K562 (cell line): ENCODE data around the gene ZNF48. TPM values are rescaled to one million over a fixed set of nuclear protein-coding genes. Genes with fewer than 3 reads are reported as not detected.

Experiments
- C11orf30 ChIP-seq: fragments of 450-650 bp; IDR thresholded peaks from 2 replicates; pipeline ENCODE4 v1.6.1; 2016; ENCODE audit warnings: low read depth, mild to moderate bottlenecking
- DMBX1 ChIP-seq: fragments of 250-450 bp; sonication (Bioruptor Pico); IDR thresholded peaks from 2 replicates; pipeline ENCODE4 v1.8.0; 2022; ENCODE audit warnings: inconsistent platforms, mild to moderate bottlenecking, moderate library complexity, borderline replicate concordance
- GABPB2 ChIP-seq: fragments of 250-450 bp; sonication (Bioruptor Pico); conservative IDR thresholded peaks from 2 replicates; pipeline ENCODE4 v1.5.1; 2021; ENCODE audit warnings: mild to moderate bottlenecking
- MAZ ChIP-seq, 2 experiments: fragments of 450-650 bp in 1 of 2; sonication (generic) in 1 of 2; formaldehyde crosslinking; IDR thresholded peaks in 1 of 2; conservative IDR thresholded peaks in 1 of 2; 2 replicates each; pipeline versions ENCODE4 v1.4.0 to v1.5.0; 2020; ENCODE audit warnings: mild to moderate bottlenecking in 1 of 2, missing genetic modification reagents in 1 of 2
- PHTF2 ChIP-seq: fragments of 250-450 bp; sonication (Bioruptor Pico); IDR thresholded peaks from 2 replicates; pipeline ENCODE4 v1.5.0; 2021; ENCODE audit warnings: mild to moderate bottlenecking
- POLR2H ChIP-seq: IDR thresholded peaks from 2 replicates; pipeline ENCODE4 v1.6.1; 2016; ENCODE audit warnings: missing genetic modification characterization, low read depth, mild to moderate bottlenecking, control low read depth, missing compliant biosample characterization, moderate library complexity
- RBBP5 ChIP-seq: fragments of 200-600 bp; sonication (generic); IDR thresholded peaks from 2 replicates; pipeline ENCODE4 v1.6.1; 2012; ENCODE audit warnings: borderline replicate concordance, mild to moderate bottlenecking, low read length, control low read depth, inconsistent platforms; ENCODE audit not compliant: insufficient read depth, poor library complexity, severe bottlenecking
- SAP30 ChIP-seq: fragments of 200-600 bp; sonication (generic); IDR thresholded peaks from 2 replicates; pipeline ENCODE4 v1.6.1; 2012; ENCODE audit warnings: borderline replicate concordance, low read depth, mild to moderate bottlenecking, moderate library complexity, low read length, control low read depth, inconsistent platforms; ENCODE audit not compliant: insufficient read depth, poor library complexity, severe bottlenecking
- SIN3B ChIP-seq: fragments of 450-650 bp; IDR thresholded peaks from 2 replicates; pipeline ENCODE4 v1.6.1; 2017; ENCODE audit warnings: low read depth, mild to moderate bottlenecking, moderate library complexity
- TBP ChIP-seq: optimal IDR thresholded peaks from 2 replicates; pipeline ENCODE3; 2011; ENCODE audit warnings: low read depth, low read length, improper control_type of control experiment
- XRCC5 ChIP-seq: fragments of 200-400 bp; formaldehyde crosslinking; IDR thresholded peaks from 2 replicates; pipeline ENCODE4 v1.6.1; 2017; ENCODE audit warnings: low read depth, mild to moderate bottlenecking, low read length
- ZEB2 ChIP-seq: fragments of 450-650 bp; IDR thresholded peaks from 2 replicates; pipeline ENCODE4 v1.6.1; 2016
- ZNF174 ChIP-seq: fragments of 250-450 bp; sonication (Bioruptor Pico); IDR thresholded peaks from 2 replicates; pipeline ENCODE4 v1.4.0; 2020; ENCODE audit warnings: mild to moderate bottlenecking
- ZNF263 ChIP-seq: sonication (generic); formaldehyde crosslinking; IDR thresholded peaks from 2 replicates; pipeline ENCODE4 v1.8.0; 2022; ENCODE audit warnings: mild to moderate bottlenecking, missing genetic modification reagents, borderline replicate concordance
- polyA plus RNA-seq, 8 experiments: library from polyadenylated mRNA; depleted of rRNA in 4 of 8; stranded (reverse) in 5 of 8; unstranded in 3 of 8; fragments of >200 nt; fragmentation: Nextera tagmentation in 2 of 8; fragmentation: Illumina TruSeq in 1 of 8; extraction: Ambion mirVana in 2 of 8; extraction: Trizol in 1 of 8; gene quantifications; 2 replicates each; pipeline versions ENCODE4 v1.2.1 to v1.2.3, GENCODE V29; 2011 to 2014; ENCODE audit warnings: inconsistent platforms in 1 of 8, missing spikeins in 1 of 8
- total RNA-seq, 7 experiments: library from RNA; depleted of rRNA in 6 of 7; stranded (reverse); fragments of >200 nt in 6 of 7; fragmentation: Illumina TruSeq in 2 of 7; extraction: Trizol in 2 of 7; gene quantifications; 2 replicates each; pipeline versions ENCODE4 v1.2.1 to v1.2.3, GENCODE V29; 2011 to 2021; ENCODE audit warnings: low replicate concordance in 1 of 7
- TF ChIP-seq, protein P1 (sequence below): sonication (generic); formaldehyde crosslinking; IDR thresholded peaks from 2 replicates; pipeline ENCODE4 v1.8.0; 2022; ENCODE audit warnings: mild to moderate bottlenecking, missing genetic modification reagents
- TF ChIP-seq, protein P2 (sequence below), 3 experiments: IDR thresholded peaks in 2 of 3; conservative IDR thresholded peaks in 1 of 3; 2 replicates each; pipeline ENCODE4 v1.5.1; 2011 to 2012; ENCODE audit warnings: low read length in 3 of 3, mild to moderate bottlenecking in 3 of 3, control low read depth in 2 of 3, improper control_type of control experiment in 1 of 3, inconsistent platforms in 1 of 3, low read depth in 1 of 3, mixed read lengths in 1 of 3, moderate library complexity in 1 of 3; ENCODE audit not compliant: insufficient read depth in 2 of 3
- TF ChIP-seq, protein P3 (sequence below): fragments of 450-650 bp; IDR thresholded peaks from 2 replicates; pipeline ENCODE4 v1.6.1; 2016; ENCODE audit warnings: mild to moderate bottlenecking

ZNF48 gene
- total and polyA plus RNA-seq, 9 of the 15 experiments (the other 6 are each of a cell fraction or from before 2014, with no cell fraction given) = 0.38 to 11.6 (median 4.7) TPM

DNA sequence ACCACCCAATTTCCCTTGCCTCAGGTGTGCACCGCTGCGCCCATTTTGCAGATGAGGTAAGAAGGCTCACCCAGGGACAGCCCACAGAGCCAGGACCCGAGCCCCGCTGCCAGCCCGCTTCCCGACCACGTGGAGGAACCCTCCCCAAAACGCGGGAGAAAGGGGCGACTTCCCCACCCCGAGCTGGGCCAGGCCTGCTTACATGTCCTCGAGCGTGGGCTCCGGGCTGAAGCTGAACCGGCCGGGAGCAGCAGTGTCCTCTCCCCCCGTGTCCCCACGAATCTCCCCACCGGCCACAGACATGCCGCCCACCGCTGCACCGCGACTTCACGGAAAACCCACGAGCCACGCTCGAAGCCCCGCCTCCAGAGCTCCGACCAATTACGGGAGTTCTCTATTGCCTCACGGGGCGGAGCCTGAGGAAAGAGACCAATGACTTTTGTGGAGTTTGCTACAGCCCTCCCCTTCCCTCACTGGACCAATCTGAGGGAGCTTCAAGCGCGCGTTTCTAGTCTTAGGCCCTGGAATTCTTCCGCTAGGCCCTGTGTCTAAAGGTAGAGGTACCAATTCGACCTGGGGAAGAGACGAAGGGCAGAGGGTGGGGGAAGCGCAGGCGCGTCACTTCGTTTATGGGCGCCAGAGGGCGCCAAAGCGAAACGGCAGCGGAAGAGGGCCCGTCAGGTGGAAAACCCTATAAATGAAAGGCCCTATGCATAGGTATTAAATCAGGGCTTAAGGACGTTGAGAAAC lies 34.6 kb downstream of the ZNF48 start, which contains the start of gene DCTPP1 (continued):
- TF ChIP-seq XRCC5 = peak; percentile 89
- peak in 1 of 2 experiments; percentile 90; a peak in 3 of 4 replicates for TF ChIP-seq MAZ (CRISPR knock-in tag; conservative IDR thresholded peaks at IDR 0.05 in 1 of 2, IDR thresholded peaks at IDR 0.05 in 1 of 2)
- peak; percentile 90 for TF ChIP-seq ZEB2
- TF ChIP-seq, protein P1, sequence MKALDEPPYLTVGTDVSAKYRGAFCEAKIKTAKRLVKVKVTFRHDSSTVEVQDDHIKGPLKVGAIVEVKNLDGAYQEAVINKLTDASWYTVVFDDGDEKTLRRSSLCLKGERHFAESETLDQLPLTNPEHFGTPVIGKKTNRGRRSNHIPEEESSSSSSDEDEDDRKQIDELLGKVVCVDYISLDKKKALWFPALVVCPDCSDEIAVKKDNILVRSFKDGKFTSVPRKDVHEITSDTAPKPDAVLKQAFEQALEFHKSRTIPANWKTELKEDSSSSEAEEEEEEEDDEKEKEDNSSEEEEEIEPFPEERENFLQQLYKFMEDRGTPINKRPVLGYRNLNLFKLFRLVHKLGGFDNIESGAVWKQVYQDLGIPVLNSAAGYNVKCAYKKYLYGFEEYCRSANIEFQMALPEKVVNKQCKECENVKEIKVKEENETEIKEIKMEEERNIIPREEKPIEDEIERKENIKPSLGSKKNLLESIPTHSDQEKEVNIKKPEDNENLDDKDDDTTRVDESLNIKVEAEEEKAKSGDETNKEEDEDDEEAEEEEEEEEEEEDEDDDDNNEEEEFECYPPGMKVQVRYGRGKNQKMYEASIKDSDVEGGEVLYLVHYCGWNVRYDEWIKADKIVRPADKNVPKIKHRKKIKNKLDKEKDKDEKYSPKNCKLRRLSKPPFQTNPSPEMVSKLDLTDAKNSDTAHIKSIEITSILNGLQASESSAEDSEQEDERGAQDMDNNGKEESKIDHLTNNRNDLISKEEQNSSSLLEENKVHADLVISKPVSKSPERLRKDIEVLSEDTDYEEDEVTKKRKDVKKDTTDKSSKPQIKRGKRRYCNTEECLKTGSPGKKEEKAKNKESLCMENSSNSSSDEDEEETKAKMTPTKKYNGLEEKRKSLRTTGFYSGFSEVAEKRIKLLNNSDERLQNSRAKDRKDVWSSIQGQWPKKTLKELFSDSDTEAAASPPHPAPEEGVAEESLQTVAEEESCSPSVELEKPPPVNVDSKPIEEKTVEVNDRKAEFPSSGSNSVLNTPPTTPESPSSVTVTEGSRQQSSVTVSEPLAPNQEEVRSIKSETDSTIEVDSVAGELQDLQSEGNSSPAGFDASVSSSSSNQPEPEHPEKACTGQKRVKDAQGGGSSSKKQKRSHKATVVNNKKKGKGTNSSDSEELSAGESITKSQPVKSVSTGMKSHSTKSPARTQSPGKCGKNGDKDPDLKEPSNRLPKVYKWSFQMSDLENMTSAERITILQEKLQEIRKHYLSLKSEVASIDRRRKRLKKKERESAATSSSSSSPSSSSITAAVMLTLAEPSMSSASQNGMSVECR (CRISPR knock-in tag) = peak; percentile 92; the same call in 1 of the 2 replicates
- TF ChIP-seq SAP30 = peak; percentile 93
- 0 out of 2 replicates have a peak, but pooled peaks have one; percentile 22 for TF ChIP-seq DMBX1 (CRISPR knock-in tag)
- TF ChIP-seq PHTF2 (CRISPR knock-in tag) = no peak
- no peak for TF ChIP-seq GABPB2 (CRISPR knock-in tag)
- peak; percentile 73; the same call in 1 of the 2 replicates for TF ChIP-seq ZNF263 (CRISPR knock-in tag)
- TF ChIP-seq, protein P2, sequence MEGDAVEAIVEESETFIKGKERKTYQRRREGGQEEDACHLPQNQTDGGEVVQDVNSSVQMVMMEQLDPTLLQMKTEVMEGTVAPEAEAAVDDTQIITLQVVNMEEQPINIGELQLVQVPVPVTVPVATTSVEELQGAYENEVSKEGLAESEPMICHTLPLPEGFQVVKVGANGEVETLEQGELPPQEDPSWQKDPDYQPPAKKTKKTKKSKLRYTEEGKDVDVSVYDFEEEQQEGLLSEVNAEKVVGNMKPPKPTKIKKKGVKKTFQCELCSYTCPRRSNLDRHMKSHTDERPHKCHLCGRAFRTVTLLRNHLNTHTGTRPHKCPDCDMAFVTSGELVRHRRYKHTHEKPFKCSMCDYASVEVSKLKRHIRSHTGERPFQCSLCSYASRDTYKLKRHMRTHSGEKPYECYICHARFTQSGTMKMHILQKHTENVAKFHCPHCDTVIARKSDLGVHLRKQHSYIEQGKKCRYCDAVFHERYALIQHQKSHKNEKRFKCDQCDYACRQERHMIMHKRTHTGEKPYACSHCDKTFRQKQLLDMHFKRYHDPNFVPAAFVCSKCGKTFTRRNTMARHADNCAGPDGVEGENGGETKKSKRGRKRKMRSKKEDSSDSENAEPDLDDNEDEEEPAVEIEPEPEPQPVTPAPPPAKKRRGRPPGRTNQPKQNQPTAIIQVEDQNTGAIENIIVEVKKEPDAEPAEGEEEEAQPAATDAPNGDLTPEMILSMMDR (IDR thresholded peaks at IDR 0.05 in 2 of 3, conservative IDR thresholded peaks at IDR 0.05 in 1 of 3; ENCODE audit: insufficient read depth in 2 of 3, low read depth in 1 of 3, low read length in 3 of 3) = peak; percentile 82 to 96 (median 88)
- TF ChIP-seq TBP = peak; percentile 68
- TF ChIP-seq POLR2H = no peak; the same call in 1 of the 2 replicates
- TF ChIP-seq C11orf30 = no peak
- peak; percentile 69 for TF ChIP-seq RBBP5
- TF ChIP-seq ZNF174 (CRISPR knock-in tag) = no peak
- no peak; the same call in 1 of the 2 replicates for TF ChIP-seq SIN3B
- TF ChIP-seq, protein P3, sequence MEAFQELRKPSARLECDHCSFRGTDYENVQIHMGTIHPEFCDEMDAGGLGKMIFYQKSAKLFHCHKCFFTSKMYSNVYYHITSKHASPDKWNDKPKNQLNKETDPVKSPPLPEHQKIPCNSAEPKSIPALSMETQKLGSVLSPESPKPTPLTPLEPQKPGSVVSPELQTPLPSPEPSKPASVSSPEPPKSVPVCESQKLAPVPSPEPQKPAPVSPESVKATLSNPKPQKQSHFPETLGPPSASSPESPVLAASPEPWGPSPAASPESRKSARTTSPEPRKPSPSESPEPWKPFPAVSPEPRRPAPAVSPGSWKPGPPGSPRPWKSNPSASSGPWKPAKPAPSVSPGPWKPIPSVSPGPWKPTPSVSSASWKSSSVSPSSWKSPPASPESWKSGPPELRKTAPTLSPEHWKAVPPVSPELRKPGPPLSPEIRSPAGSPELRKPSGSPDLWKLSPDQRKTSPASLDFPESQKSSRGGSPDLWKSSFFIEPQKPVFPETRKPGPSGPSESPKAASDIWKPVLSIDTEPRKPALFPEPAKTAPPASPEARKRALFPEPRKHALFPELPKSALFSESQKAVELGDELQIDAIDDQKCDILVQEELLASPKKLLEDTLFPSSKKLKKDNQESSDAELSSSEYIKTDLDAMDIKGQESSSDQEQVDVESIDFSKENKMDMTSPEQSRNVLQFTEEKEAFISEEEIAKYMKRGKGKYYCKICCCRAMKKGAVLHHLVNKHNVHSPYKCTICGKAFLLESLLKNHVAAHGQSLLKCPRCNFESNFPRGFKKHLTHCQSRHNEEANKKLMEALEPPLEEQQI = no peak
